Heart left ventricle (tissue), 13 donors: ENCODE results near the gene PAGE1.

Experiments
- CTCF ChIP-seq, 12 donors: fragments of 200-600 bp; sonication (generic) in 4 of 12; IDR thresholded peaks; one replicate each; pipeline versions ENCODE4 v1.5.0 to v1.8.0; 2018 to 2022; ENCODE audit warnings: antibody characterized with exemption in 12 of 12, mild to moderate bottlenecking in 5 of 12
- POLR2A ChIP-seq, 2 donors: fragments of 450-650 bp; IDR thresholded peaks; one replicate each; pipeline ENCODE4 v1.6.1; 2017; ENCODE audit warnings: antibody characterized with exemption in 2 of 2, mild to moderate bottlenecking in 2 of 2, moderate library complexity in 2 of 2
- donor health status: ischemic (EF 13 %, LVEDD 7.1; RV severe dilation, severe dysfunction).
- donor health status: DM: no; HTN: yes; CAD: no.
- donor health status: DM: no; HTN: no; CAD: no.
- donor health status: ischemic (EF 25% LVEDD 6.9; RV normal size, moderate dysfunction).
- donor health status: ischemic (EF 25% LVEDD 5.7; RV mildly dilated, moderate dysfunction).
- donor health status: ischemic (EF 35%, LVEDD 5.7; RV mildly dilated, moderate dysfunction).
- donor health status: nonischemic (EF 11% LVEDD 7.7; RV severe dilation, severe dysfunction).
- donor health status: DM: yes; HTN: yes; CAD: no.
- donor health status: PGD.
- donor health status: ischemic (EF 29% LVEDD 5.4; RV normal size, mild dysfunction).
- donor health status: nonischemic (EF 23%, LVEDD 6.1; RV moderate dilation, normal function).

- no peak for TF ChIP-seq CTCF (IDR thresholded peaks at IDR 0.05)
- no peak for TF ChIP-seq POLR2A (IDR thresholded peaks at IDR 0.05)
Observed at GRCh38 chrX:49704691-49705404, 9.1 kb upstream of the PAGE1 start.
